Ishikawa (cell line): ENCODE measurements around the gene C17orf75.

ENCODE experiments used
- CEBPB ChIP-seq: IDR thresholded peaks from 2 replicates; pipeline ENCODE4 v1.6.1; 2012
- CREB1 ChIP-seq: IDR thresholded peaks from 2 replicates; pipeline ENCODE4 v1.6.1; 2012; ENCODE audit warnings: low read depth
- EP300 ChIP-seq: IDR thresholded peaks from 2 replicates; pipeline ENCODE4 v1.6.1; 2012; ENCODE audit warnings: borderline replicate concordance
- FOXM1 ChIP-seq: IDR thresholded peaks from 2 replicates; pipeline ENCODE4 v1.6.1; 2012; ENCODE audit warnings: low read depth, borderline replicate concordance
- NFIC ChIP-seq: IDR thresholded peaks from 2 replicates; pipeline ENCODE4 v1.6.1; 2012
- RAD21 ChIP-seq: IDR thresholded peaks from 2 replicates; pipeline ENCODE4 v1.6.1; 2012; ENCODE audit warnings: low read depth
- TAF1 ChIP-seq: IDR thresholded peaks from 2 replicates; pipeline ENCODE4 v1.6.1; 2012; ENCODE audit warnings: low read depth, mild to moderate bottlenecking
- TCF12 ChIP-seq: IDR thresholded peaks from 2 replicates; pipeline ENCODE4 v1.6.1; 2012; ENCODE audit warnings: low read depth
- TF ChIP-seq, protein P1 (sequence below): IDR thresholded peaks from 2 replicates; pipeline ENCODE4 v1.6.1; 2012; ENCODE audit warnings: low read depth, mild to moderate bottlenecking
- TF ChIP-seq, protein P2 (sequence below): IDR thresholded peaks from 2 replicates; pipeline ENCODE4 v1.6.1; 2012

DNA sequence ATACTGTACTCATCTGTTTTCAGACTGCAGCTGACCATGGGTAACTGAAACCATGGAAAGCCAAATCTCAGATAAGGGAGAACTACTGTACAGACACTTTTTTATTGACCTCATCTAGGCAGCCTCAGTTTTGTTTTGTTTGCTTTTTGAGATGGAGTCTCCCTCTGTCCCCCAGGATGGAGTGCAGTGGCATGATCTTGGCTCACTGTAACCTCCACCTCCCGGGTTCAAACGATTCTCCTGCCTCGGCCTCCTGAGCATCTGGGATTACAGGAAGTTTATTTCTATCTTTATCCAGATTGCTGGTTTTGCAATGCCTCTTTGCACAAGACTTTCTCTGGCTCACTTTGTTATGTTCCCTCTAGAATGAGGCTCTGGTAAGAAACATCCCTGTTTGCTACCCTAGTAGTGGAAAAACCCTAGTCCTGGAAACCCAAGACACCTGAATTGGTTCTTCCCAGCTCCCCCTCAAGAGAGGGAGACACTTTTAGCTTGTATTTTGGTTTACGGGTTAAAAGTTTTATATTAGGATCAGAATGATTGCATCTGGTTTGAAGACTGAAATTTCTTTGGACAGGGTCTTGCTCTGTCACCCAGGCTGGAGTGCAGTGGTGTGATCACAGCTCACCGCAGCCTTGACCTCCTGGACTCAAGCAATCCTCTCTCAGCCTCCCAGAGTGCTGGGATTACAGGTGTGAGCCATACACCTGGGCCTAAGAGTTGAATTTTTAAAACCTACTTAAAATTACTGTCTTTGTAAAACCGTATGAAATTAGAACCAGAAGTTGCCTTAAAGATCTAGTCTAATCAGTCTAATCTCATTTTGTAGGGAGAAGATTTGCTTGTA lies 46.9 kb upstream of the C17orf75 start:
- TF ChIP-seq EP300 (no peak), FOXM1 (no peak), TAF1 (no peak), CEBPB (no peak), TCF12 (no peak), RAD21 (no peak), NFIC (no peak), CREB1 (no peak)
- TF ChIP-seq, protein P1, sequence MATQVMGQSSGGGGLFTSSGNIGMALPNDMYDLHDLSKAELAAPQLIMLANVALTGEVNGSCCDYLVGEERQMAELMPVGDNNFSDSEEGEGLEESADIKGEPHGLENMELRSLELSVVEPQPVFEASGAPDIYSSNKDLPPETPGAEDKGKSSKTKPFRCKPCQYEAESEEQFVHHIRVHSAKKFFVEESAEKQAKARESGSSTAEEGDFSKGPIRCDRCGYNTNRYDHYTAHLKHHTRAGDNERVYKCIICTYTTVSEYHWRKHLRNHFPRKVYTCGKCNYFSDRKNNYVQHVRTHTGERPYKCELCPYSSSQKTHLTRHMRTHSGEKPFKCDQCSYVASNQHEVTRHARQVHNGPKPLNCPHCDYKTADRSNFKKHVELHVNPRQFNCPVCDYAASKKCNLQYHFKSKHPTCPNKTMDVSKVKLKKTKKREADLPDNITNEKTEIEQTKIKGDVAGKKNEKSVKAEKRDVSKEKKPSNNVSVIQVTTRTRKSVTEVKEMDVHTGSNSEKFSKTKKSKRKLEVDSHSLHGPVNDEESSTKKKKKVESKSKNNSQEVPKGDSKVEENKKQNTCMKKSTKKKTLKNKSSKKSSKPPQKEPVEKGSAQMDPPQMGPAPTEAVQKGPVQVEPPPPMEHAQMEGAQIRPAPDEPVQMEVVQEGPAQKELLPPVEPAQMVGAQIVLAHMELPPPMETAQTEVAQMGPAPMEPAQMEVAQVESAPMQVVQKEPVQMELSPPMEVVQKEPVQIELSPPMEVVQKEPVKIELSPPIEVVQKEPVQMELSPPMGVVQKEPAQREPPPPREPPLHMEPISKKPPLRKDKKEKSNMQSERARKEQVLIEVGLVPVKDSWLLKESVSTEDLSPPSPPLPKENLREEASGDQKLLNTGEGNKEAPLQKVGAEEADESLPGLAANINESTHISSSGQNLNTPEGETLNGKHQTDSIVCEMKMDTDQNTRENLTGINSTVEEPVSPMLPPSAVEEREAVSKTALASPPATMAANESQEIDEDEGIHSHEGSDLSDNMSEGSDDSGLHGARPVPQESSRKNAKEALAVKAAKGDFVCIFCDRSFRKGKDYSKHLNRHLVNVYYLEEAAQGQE = no peak
- TF ChIP-seq, protein P2, sequence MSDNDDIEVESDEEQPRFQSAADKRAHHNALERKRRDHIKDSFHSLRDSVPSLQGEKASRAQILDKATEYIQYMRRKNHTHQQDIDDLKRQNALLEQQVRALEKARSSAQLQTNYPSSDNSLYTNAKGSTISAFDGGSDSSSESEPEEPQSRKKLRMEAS = no peak
